Heart left ventricle (tissue), 13 donors: ENCODE measurements around the gene SELP.

Experiments used
- CTCF ChIP-seq, 12 donors: fragments of 200-600 bp; sonication (generic) in 4 of 12; IDR thresholded peaks; one replicate each; pipeline versions ENCODE4 v1.5.0 to v1.8.0; 2018 to 2022; ENCODE audit warnings: antibody characterized with exemption in 12 of 12, mild to moderate bottlenecking in 5 of 12
- POLR2A ChIP-seq, 2 donors: fragments of 450-650 bp; IDR thresholded peaks; one replicate each; pipeline ENCODE4 v1.6.1; 2017; ENCODE audit warnings: antibody characterized with exemption in 2 of 2, mild to moderate bottlenecking in 2 of 2, moderate library complexity in 2 of 2
- donor health status: ischemic (EF 13 %, LVEDD 7.1; RV severe dilation, severe dysfunction).
- donor health status: DM: no; HTN: yes; CAD: no.
- donor health status: DM: no; HTN: no; CAD: no.
- donor health status: ischemic (EF 25% LVEDD 6.9; RV normal size, moderate dysfunction).
- donor health status: ischemic (EF 25% LVEDD 5.7; RV mildly dilated, moderate dysfunction).
- donor health status: ischemic (EF 35%, LVEDD 5.7; RV mildly dilated, moderate dysfunction).
- donor health status: nonischemic (EF 11% LVEDD 7.7; RV severe dilation, severe dysfunction).
- donor health status: DM: yes; HTN: yes; CAD: no.
- donor health status: PGD.
- donor health status: ischemic (EF 29% LVEDD 5.4; RV normal size, mild dysfunction).
- donor health status: nonischemic (EF 23%, LVEDD 6.1; RV moderate dilation, normal function).

- TF ChIP-seq POLR2A (IDR thresholded peaks at IDR 0.05) (no peak), CTCF (IDR thresholded peaks at IDR 0.05) (no peak)
Measured at GRCh38 chr1:169590932-169591331, 39.0 kb downstream of the SELP start.
